Mesothelial cell of epicardium (in vitro differentiated cells): ENCODE data around the gene FAM9A. TPM values are rescaled to one million over a fixed set of nuclear protein-coding genes. Genes with fewer than 3 reads are reported as not detected.

Source experiments
- DNase-seq, 2 experiments: peaks; one replicate each; pipeline ENCODE4 v3.0.0; 2021; ENCODE audit warnings: low spot score in 2 of 2; ENCODE audit not compliant: unreplicated experiment in 2 of 2
- H3K27ac Mint-ChIP-seq: 2 replicates; pipeline ENCODE4 v1.8.0; 2021; ENCODE audit warnings: mixed read lengths
- H3K27me3 Mint-ChIP-seq: 2 replicates; pipeline ENCODE4 v1.8.0; 2021; ENCODE audit warnings: low read depth, mixed read lengths
- H3K36me3 Mint-ChIP-seq: 2 replicates; pipeline ENCODE4 v1.8.0; 2021; ENCODE audit warnings: mixed read lengths
- H3K4me1 Mint-ChIP-seq: 2 replicates; pipeline ENCODE4 v1.8.0; 2021; ENCODE audit warnings: mixed read lengths
- H3K4me3 Mint-ChIP-seq: 2 replicates; pipeline ENCODE4 v1.8.0; 2021; ENCODE audit warnings: mild to moderate bottlenecking, moderate library complexity, mixed read lengths
- H3K9me3 Mint-ChIP-seq: 2 replicates; pipeline ENCODE4 v1.8.0; 2021; ENCODE audit warnings: mixed read lengths
- CTCF ChIP-seq: fragments of 200-600 bp; sonication (generic); IDR thresholded peaks from one replicate; pipeline ENCODE4 v1.5.0; 2021; ENCODE audit warnings: antibody characterized with exemption; ENCODE audit not compliant: unreplicated experiment
- total RNA-seq: library from RNA; stranded (reverse); gene quantifications from 3 replicates; pipeline ENCODE4 v1.2.1, GENCODE V29; 2021

FAM9A gene
- total RNA-seq, 1 donor from 2014 or later, result not detected

GRCh38 chrX:8847360-8847759 lies 46.2 kb upstream of the FAM9A start:
- Mint-ChIP-seq H3K27ac (no peak overlapping the region), H3K36me3 (no peaks in the 10 kb centered on the region), H3K4me3 (no peak overlapping the region), H3K4me1 (peaks cover 9% of the 10 kb centered on the region), H3K9me3 (peaks cover 36% of the 10 kb centered on the region), H3K27me3 (no peaks in the 10 kb centered on the region)
- TF ChIP-seq CTCF, result no peak
- no peak for DNase-seq

GRCh38 chrX:8846266-8846665 lies 45.1 kb upstream of the FAM9A start:
- no peak for TF ChIP-seq CTCF
- DNase-seq, result no peak
- Mint-ChIP-seq H3K4me1 (peaks cover 9% of the 10 kb centered on the region), H3K4me3 (no peak overlapping the region), H3K9me3 (peaks cover 34% of the 10 kb centered on the region), H3K36me3 (no peaks in the 10 kb centered on the region), H3K27ac (no peak overlapping the region), H3K27me3 (no peaks in the 10 kb centered on the region)

- H3K4me1 Mint-ChIP-seq, result peaks cover 9% of the 10 kb centered on the region
- TF ChIP-seq CTCF, result no peak
- no peaks in the 10 kb centered on the region for H3K27me3 Mint-ChIP-seq
- H3K36me3 Mint-ChIP-seq, result no peaks in the 10 kb centered on the region
- no peak overlapping the region for H3K27ac Mint-ChIP-seq
- no peak for DNase-seq
- H3K9me3 Mint-ChIP-seq, result peaks cover 32% of the 10 kb centered on the region
- no peak overlapping the region for H3K4me3 Mint-ChIP-seq
Observed at GRCh38 chrX:8845469-8845868, 44.3 kb upstream of the FAM9A start.

GRCh38 chrX:8845060-8845459 lies 43.9 kb upstream of the FAM9A start:
- Mint-ChIP-seq H3K4me1 (peaks cover 9% of the 10 kb centered on the region), H3K4me3 (no peak overlapping the region), H3K27ac (no peak overlapping the region), H3K9me3 (peaks cover 32% of the 10 kb centered on the region), H3K36me3 (no peaks in the 10 kb centered on the region), H3K27me3 (no peaks in the 10 kb centered on the region)
- no peak for DNase-seq
- TF ChIP-seq CTCF, result no peak

- Mint-ChIP-seq H3K9me3 (peaks cover 32% of the 10 kb centered on the region), H3K27me3 (no peaks in the 10 kb centered on the region), H3K4me1 (peaks cover 9% of the 10 kb centered on the region)
Observed at GRCh38 chrX:8844157-8844556, 43.0 kb upstream of the FAM9A start.

More at GRCh38 chrX:8844157-8844556, 43.0 kb upstream of the FAM9A start:
- no peaks in the 10 kb centered on the region for H3K36me3 Mint-ChIP-seq
- no peak for TF ChIP-seq CTCF
- no peak overlapping the region for H3K4me3 Mint-ChIP-seq
- no peak overlapping the region for H3K27ac Mint-ChIP-seq
- no peak for DNase-seq
